Measurements from ENCODE around the gene GLCCI1. TPM values are rescaled to one million over a fixed set of nuclear protein-coding genes. Genes with fewer than 3 reads are reported as not detected.
"Not testable (repeated sequence)": the region's sequence is repeated elsewhere in the genome, so short reads cannot be mapped to it uniquely, and the experiment has no call there.

The GLCCI1 gene
- total and polyA plus RNA-seq, 2 donors (not counting 3 experiments of a cell fraction or from before 2014, with no cell fraction given): 2.3 to 5.6 TPM

GRCh38 chr7:8044761-8045430, 76.3 kb downstream of the GLCCI1 start:
- Histone ChIP-seq H3K36me3 (ENCODE audit: control insufficient read depth in 2 of 2, extremely low read depth in 1 of 2, insufficient read depth in 2 of 2, low read length in 2 of 2) (no peaks in the 10 kb centered on the region), H3K4me1 (ENCODE audit: control insufficient read depth, extremely low read depth, insufficient read depth, low read length) (no peaks in the 10 kb centered on the region), H3K27ac (ENCODE audit: insufficient read depth, low read depth, low read length) (no peak overlapping the region), H3K27me3 (ENCODE audit: control insufficient read depth in 2 of 2, insufficient read depth in 2 of 2, low read length in 2 of 2) (no peaks in the 10 kb centered on the region), H3K9me1 (replicated peaks; ENCODE audit: control insufficient read depth, extremely low read depth, insufficient read depth, low read length) (no peaks in the 10 kb centered on the region), H3K9me3 (replicated peaks; ENCODE audit: control insufficient read depth, insufficient read depth, low read length) (no peaks in the 10 kb centered on the region), H2AFZ (ENCODE audit: low read depth, low read length) (no peak overlapping the region), H3K79me2 (ENCODE audit: control insufficient read depth, insufficient read depth, low read length) (no peaks in the 10 kb centered on the region), H3K4me3 (replicated peaks in 1 of 3; ENCODE audit: insufficient read depth in 1 of 3, low read depth in 1 of 3, low read length in 3 of 3) (no peak overlapping the region), H3K4me2 (ENCODE audit: insufficient read depth, low read length) (no peak overlapping the region), H4K20me1 (replicated peaks; ENCODE audit: control insufficient read depth, extremely low read depth, insufficient read depth, low read length) (no peaks in the 10 kb centered on the region), H3K9ac (replicated peaks; ENCODE audit: extremely low read depth, insufficient read depth, low read length) (no peak overlapping the region)
- ChIA-PET CTCF (no interaction called here), POLR2A (no interaction called here)
- DNase-seq (ENCODE audit: low read depth, low spot score) (no peak), FAIRE-seq (no peak)
- no TSS peak for BruUV-seq (replicated peaks)
- dilution Hi-C loops (cut with MboI; ENCODE audit: extremely low pct_ligation_motif_present, low sequenced_read_pairs): no loop called here
- intact Hi-C loops (cut with micrococcal nuclease): no loop called here
- TF ChIP-seq MYC (IDR thresholded peaks at IDR 0.05; ENCODE audit: low read depth, low read length): no peak
- no peak for TF ChIP-seq GATA2 (IDR thresholded peaks at IDR 0.05; ENCODE audit: insufficient read depth, insufficient read length, low read depth, low read length)
- TF ChIP-seq EZH2 (IDR thresholded peaks at IDR 0.05; ENCODE audit: borderline replicate concordance, low read depth, low read length, severe bottlenecking): no peak
- no peak for TF ChIP-seq POLR2AphosphoS5 (IDR thresholded peaks at IDR 0.05; ENCODE audit: insufficient read depth, low read depth, low read length)
- TF ChIP-seq, protein P1, sequence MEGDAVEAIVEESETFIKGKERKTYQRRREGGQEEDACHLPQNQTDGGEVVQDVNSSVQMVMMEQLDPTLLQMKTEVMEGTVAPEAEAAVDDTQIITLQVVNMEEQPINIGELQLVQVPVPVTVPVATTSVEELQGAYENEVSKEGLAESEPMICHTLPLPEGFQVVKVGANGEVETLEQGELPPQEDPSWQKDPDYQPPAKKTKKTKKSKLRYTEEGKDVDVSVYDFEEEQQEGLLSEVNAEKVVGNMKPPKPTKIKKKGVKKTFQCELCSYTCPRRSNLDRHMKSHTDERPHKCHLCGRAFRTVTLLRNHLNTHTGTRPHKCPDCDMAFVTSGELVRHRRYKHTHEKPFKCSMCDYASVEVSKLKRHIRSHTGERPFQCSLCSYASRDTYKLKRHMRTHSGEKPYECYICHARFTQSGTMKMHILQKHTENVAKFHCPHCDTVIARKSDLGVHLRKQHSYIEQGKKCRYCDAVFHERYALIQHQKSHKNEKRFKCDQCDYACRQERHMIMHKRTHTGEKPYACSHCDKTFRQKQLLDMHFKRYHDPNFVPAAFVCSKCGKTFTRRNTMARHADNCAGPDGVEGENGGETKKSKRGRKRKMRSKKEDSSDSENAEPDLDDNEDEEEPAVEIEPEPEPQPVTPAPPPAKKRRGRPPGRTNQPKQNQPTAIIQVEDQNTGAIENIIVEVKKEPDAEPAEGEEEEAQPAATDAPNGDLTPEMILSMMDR (IDR thresholded peaks at IDR 0.05; ENCODE audit: extremely low read depth in 1 of 2, insufficient read depth in 1 of 2, low read depth in 1 of 2, low read length in 2 of 2): no peak
- TF ChIP-seq FOS (IDR thresholded peaks at IDR 0.05; ENCODE audit: borderline replicate concordance, insufficient read depth, low read length): no peak

DNA sequence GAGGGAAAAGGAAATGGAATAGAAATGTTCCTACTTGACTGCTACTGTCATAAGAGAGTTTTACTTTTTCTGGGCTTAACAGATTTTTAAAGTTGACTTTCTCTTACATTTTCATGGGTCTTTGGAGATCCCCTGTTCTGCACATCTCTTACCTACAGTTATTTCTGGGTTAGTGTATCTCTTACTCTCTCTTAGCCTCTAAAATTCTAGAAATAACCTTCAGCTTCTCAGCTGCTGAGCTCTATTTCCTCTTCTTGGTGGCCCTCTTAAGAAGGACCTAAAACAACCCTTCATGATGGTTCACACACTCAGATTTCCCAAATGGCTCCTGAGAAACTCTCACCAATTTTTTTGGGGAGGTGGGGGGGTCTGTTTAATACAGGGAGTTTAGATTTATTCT, 79.5 kb downstream of the GLCCI1 start:
- H3K4me3 ChIP-seq (replicated peaks in 1 of 3; ENCODE audit: insufficient read depth in 1 of 3, low read depth in 1 of 3, low read length in 3 of 3); H3K9ac ChIP-seq (replicated peaks; ENCODE audit: extremely low read depth, insufficient read depth, low read length); dilution Hi-C loops (cut with MboI; ENCODE audit: extremely low pct_ligation_motif_present, low sequenced_read_pairs); H3K9me3 ChIP-seq (replicated peaks; ENCODE audit: control insufficient read depth, insufficient read depth, low read length); intact Hi-C loops (cut with micrococcal nuclease); H3K36me3 ChIP-seq (ENCODE audit: control insufficient read depth in 2 of 2, extremely low read depth in 1 of 2, insufficient read depth in 2 of 2, low read length in 2 of 2); H3K4me1 ChIP-seq (ENCODE audit: control insufficient read depth, extremely low read depth, insufficient read depth, low read length); H3K9me1 ChIP-seq (replicated peaks; ENCODE audit: control insufficient read depth, extremely low read depth, insufficient read depth, low read length); H2AFZ ChIP-seq (ENCODE audit: low read depth, low read length); H3K27ac ChIP-seq (ENCODE audit: insufficient read depth, low read depth, low read length); H3K79me2 ChIP-seq (ENCODE audit: control insufficient read depth, insufficient read depth, low read length); POLR2A ChIA-PET; H4K20me1 ChIP-seq (replicated peaks; ENCODE audit: control insufficient read depth, extremely low read depth, insufficient read depth, low read length); H3K27me3 ChIP-seq (ENCODE audit: control insufficient read depth in 2 of 2, insufficient read depth in 2 of 2, low read length in 2 of 2); FAIRE-seq; H3K4me2 ChIP-seq (ENCODE audit: insufficient read depth, low read length); DNase-seq (ENCODE audit: low read depth, low spot score); BruUV-seq (replicated peaks): not testable (repeated sequence)
- CTCF ChIA-PET: interaction anchor here (0.8 to 1.4 kb wide), 3 partner anchors 12 to 367 kb away, joined by 3 to 4 read pairs (median 3); no protein-coding TSS in a partner anchor
